HEK293 (cell line): Measurements from ENCODE around the gene TUBB3.

ENCODE experiments used
- CTCF ChIA-PET: fragments of 350-600 bp; formaldehyde crosslinking; extraction: SDS; loops from one replicate; lab custom pipeline; 2021; ENCODE audit warnings: antibody characterized with exemption; lab: Yijun Ruan, JAX
- POLR2A ChIA-PET: fragments of 300-600 bp; formaldehyde crosslinking; extraction: SDS; loops from one replicate; lab custom pipeline; 2020; ENCODE audit warnings: antibody characterized with exemption, inconsistent platforms; lab: Yijun Ruan, JAX
- H3K27ac ChIP-seq: fragments of 200-500 bp; sonication (Bioruptor generic); 2 replicates; pipeline ENCODE4 v1.5.1; 2014; ENCODE audit warnings: low read depth, low read length, control low read depth, inconsistent platforms; ENCODE audit errors: extremely low read depth
- H3K36me3 ChIP-seq, 2 experiments: fragments of 200-500 bp in 1 of 2; sonication (Bioruptor generic) in 1 of 2; 1 replicate in 1 of 2; 2 replicates in 1 of 2; pipeline ENCODE4 v1.5.1; 2014 to 2017; ENCODE audit warnings: inconsistent platforms in 2 of 2, low read length in 2 of 2; ENCODE audit not compliant: control insufficient read depth in 2 of 2, insufficient read depth in 1 of 2
- H3K4me1 ChIP-seq: fragments of 200-500 bp; sonication (Bioruptor generic); 2 replicates; pipeline ENCODE4 v1.5.1; 2014; ENCODE audit warnings: mild to moderate bottlenecking, low read length, inconsistent platforms; ENCODE audit not compliant: control insufficient read depth, insufficient read depth
- H3K4me3 ChIP-seq: 2 replicates; pipeline ENCODE4 v1.5.1; 2011; ENCODE audit warnings: low read depth, mild to moderate bottlenecking, control low read depth, low read length, moderate library complexity
- H3K9me3 ChIP-seq: fragments of 200-500 bp; sonication (Bioruptor generic); 2 replicates; pipeline ENCODE4 v1.5.1; 2014; ENCODE audit warnings: low read depth, low read length, inconsistent platforms; ENCODE audit not compliant: control insufficient read depth, insufficient read depth
- HOXD13 ChIP-seq: sonication (generic); formaldehyde crosslinking; IDR thresholded peaks from 2 replicates; pipeline ENCODE4 v1.8.0; 2022; ENCODE audit warnings: missing genetic modification reagents, borderline replicate concordance
- REPIN1 ChIP-seq: fragments of 450-650 bp; formaldehyde crosslinking; IDR thresholded peaks from 2 replicates; pipeline ENCODE4 v1.5.1; 2017; ENCODE audit warnings: missing biosample characterization, missing genetic modification characterization, low read depth
- SCRT2 ChIP-seq: fragments of 450-650 bp; formaldehyde crosslinking; IDR thresholded peaks from 2 replicates; pipeline ENCODE4 v1.5.1; 2016; ENCODE audit warnings: missing biosample characterization, missing genetic modification characterization
- ZBTB48 ChIP-seq: fragments of 450-650 bp; formaldehyde crosslinking; IDR thresholded peaks from 2 replicates; pipeline ENCODE4 v1.5.1; 2016; ENCODE audit warnings: missing biosample characterization, missing genetic modification characterization
- ZBTB7A ChIP-seq: fragments of 450-650 bp; formaldehyde crosslinking; IDR thresholded peaks from 2 replicates; pipeline ENCODE4 v1.5.1; 2016; ENCODE audit warnings: low read depth, missing biosample characterization, missing genetic modification characterization
- ZNF138 ChIP-seq: fragments of 450-650 bp; formaldehyde crosslinking; IDR thresholded peaks from 2 replicates; pipeline ENCODE4 v1.5.1; 2016; ENCODE audit warnings: missing biosample characterization, missing genetic modification characterization, borderline replicate concordance
- ZNF16 ChIP-seq: fragments of 450-650 bp; formaldehyde crosslinking; IDR thresholded peaks from 2 replicates; pipeline ENCODE4 v1.5.1; 2016; ENCODE audit warnings: low read depth, missing biosample characterization, missing genetic modification characterization
- ZNF19 ChIP-seq: fragments of 450-650 bp; formaldehyde crosslinking; IDR thresholded peaks from 2 replicates; pipeline ENCODE4; 2016; ENCODE audit warnings: missing biosample characterization, missing genetic modification characterization, low read depth
- ZNF239 ChIP-seq: fragments of 450-650 bp; formaldehyde crosslinking; IDR thresholded peaks from 2 replicates; pipeline ENCODE4 v1.5.1; 2016; ENCODE audit warnings: missing biosample characterization, missing genetic modification characterization
- ZNF354C ChIP-seq: fragments of 450-650 bp; formaldehyde crosslinking; IDR thresholded peaks from 2 replicates; pipeline ENCODE4 v1.5.1; 2016; ENCODE audit warnings: missing biosample characterization, missing genetic modification characterization, low read depth, borderline replicate concordance
- ZNF423 ChIP-seq: fragments of 450-650 bp; formaldehyde crosslinking; IDR thresholded peaks from 2 replicates; pipeline ENCODE4 v1.5.1; 2016; ENCODE audit warnings: missing biosample characterization, missing genetic modification characterization
- ZNF510 ChIP-seq: fragments of 450-650 bp; formaldehyde crosslinking; IDR thresholded peaks from 2 replicates; pipeline ENCODE4 v1.5.1; 2018; ENCODE audit warnings: mild to moderate bottlenecking, missing genetic modification characterization, missing biosample characterization; ENCODE audit not compliant: insufficient replicate concordance
- ZNF544 ChIP-seq: fragments of 450-650 bp; formaldehyde crosslinking; IDR thresholded peaks from 2 replicates; pipeline ENCODE4 v1.5.0; 2017; ENCODE audit warnings: missing biosample characterization, missing genetic modification characterization
- ZNF791 ChIP-seq: fragments of 450-650 bp; formaldehyde crosslinking; IDR thresholded peaks from 2 replicates; pipeline ENCODE4 v1.5.1; 2016; ENCODE audit warnings: missing biosample characterization, missing genetic modification characterization
- TF ChIP-seq, protein P1 (sequence below): fragments of 450-650 bp; IDR thresholded peaks from 2 replicates; pipeline ENCODE4 v1.5.1; 2018; ENCODE audit warnings: missing biosample characterization, missing genetic modification characterization
- TF ChIP-seq, protein P2 (sequence below): fragments of 450-650 bp; formaldehyde crosslinking; IDR thresholded peaks from 2 replicates; pipeline ENCODE4 v1.5.1; 2016; ENCODE audit warnings: missing biosample characterization, missing genetic modification characterization
- TF ChIP-seq, protein P3 (sequence below): fragments of 450-650 bp; formaldehyde crosslinking; IDR thresholded peaks from 2 replicates; pipeline ENCODE4 v1.5.1; 2016; ENCODE audit warnings: missing biosample characterization, missing genetic modification characterization

Gene TUBB3

DNA sequence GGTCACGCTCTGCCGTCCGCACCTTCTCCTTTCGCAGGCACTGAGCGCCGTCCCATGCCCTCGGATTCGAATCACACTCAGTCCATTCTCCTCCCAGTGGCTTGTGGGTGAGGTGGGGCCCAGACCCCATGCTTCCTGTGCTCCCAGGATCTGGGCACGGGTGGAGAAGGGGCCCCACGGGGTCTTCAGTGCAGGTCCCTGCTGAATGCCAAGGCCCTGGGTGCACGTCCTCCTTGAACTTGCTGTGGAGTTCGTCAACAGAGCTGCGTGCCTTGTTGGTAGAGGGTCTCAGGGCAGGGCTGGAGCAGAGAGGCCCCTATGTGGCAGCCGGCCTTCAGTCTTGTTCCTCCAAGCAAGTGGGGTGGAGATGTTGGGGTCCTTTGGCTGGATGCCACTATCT, 11.8 kb upstream of the TUBB3 start:
- no peaks in the 10 kb centered on the region for H3K9me3 ChIP-seq
- POLR2A ChIA-PET = interaction anchor here (2.0 to 2.1 kb wide), 2 partner anchors 11 to 38 kb away, joined by 12 to 15 read pairs; partner anchors contain the start of genes TCF25 and TUBB3
- H3K27ac ChIP-seq = no peak overlapping the region
- no peak overlapping the region for H3K4me3 ChIP-seq
- H3K4me1 ChIP-seq = no peaks in the 10 kb centered on the region
- CTCF ChIA-PET = interaction anchor here (0.7 to 1.9 kb wide), 6 partner anchors 11 to 170 kb away, joined by 3 to 13 read pairs (median 5); partner anchors contain the start of gene DBNDD1
- no peak for TF ChIP-seq ZNF423 (tag by site-specific recombination)
- TF ChIP-seq ZNF239 (tag by site-specific recombination) = no peak
- H3K36me3 ChIP-seq = peaks cover 8 to 39% of the 10 kb centered on the region in 2 experiments; a peak in 2 of 3 replicates

DNA sequence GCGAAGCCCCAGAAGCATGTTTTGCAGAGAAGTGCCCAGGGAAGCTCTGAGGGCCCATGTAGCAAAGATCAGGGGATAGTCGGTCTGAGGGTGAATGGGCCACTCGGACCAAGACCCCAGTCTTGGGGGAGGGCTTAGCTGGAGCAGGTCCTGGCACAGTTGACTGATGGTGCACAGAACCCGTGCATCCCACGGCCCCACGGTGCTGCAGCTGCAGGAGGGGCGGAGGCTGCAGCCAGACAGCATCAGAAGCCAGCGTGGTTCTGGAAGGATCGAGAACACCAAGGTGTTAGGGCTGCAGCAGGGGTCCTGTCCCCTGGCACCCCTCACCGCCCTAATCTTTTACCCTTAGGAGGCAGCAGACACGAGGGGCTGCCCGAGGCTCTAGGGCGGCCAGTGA, 11.0 kb upstream of the TUBB3 start:
- TF ChIP-seq ZBTB48 (tag by site-specific recombination) (no peak), ZNF19 (tag by site-specific recombination) (no peak), ZNF239 (tag by site-specific recombination) (no peak), ZNF791 (no peak), REPIN1 (tag by site-specific recombination) (no peak), SCRT2 (no peak), ZNF354C (no peak), ZNF16 (tag by site-specific recombination) (no peak), ZNF544 (tag by site-specific recombination) (no peak), HOXD13 (CRISPR knock-in tag) (no peak), ZBTB7A (tag by site-specific recombination) (no peak), ZNF510 (tag by site-specific recombination) (no peak), ZNF138 (tag by site-specific recombination) (no peak)
- TF ChIP-seq, protein P1, sequence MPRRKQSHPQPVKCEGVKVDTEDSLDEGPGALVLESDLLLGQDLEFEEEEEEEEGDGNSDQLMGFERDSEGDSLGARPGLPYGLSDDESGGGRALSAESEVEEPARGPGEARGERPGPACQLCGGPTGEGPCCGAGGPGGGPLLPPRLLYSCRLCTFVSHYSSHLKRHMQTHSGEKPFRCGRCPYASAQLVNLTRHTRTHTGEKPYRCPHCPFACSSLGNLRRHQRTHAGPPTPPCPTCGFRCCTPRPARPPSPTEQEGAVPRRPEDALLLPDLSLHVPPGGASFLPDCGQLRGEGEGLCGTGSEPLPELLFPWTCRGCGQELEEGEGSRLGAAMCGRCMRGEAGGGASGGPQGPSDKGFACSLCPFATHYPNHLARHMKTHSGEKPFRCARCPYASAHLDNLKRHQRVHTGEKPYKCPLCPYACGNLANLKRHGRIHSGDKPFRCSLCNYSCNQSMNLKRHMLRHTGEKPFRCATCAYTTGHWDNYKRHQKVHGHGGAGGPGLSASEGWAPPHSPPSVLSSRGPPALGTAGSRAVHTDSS (tag by site-specific recombination) = no peak
- TF ChIP-seq, protein P2, sequence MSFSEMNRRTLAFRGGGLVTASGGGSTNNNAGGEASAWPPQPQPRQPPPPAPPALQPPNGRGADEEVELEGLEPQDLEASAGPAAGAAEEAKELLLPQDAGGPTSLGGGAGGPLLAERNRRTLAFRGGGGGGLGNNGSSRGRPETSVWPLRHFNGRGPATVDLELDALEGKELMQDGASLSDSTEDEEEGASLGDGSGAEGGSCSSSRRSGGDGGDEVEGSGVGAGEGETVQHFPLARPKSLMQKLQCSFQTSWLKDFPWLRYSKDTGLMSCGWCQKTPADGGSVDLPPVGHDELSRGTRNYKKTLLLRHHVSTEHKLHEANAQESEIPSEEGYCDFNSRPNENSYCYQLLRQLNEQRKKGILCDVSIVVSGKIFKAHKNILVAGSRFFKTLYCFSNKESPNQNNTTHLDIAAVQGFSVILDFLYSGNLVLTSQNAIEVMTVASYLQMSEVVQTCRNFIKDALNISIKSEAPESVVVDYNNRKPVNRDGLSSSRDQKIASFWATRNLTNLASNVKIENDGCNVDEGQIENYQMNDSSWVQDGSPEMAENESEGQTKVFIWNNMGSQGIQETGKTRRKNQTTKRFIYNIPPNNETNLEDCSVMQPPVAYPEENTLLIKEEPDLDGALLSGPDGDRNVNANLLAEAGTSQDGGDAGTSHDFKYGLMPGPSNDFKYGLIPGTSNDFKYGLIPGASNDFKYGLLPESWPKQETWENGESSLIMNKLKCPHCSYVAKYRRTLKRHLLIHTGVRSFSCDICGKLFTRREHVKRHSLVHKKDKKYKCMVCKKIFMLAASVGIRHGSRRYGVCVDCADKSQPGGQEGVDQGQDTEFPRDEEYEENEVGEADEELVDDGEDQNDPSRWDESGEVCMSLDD (tag by site-specific recombination) = no peak
- TF ChIP-seq, protein P3, sequence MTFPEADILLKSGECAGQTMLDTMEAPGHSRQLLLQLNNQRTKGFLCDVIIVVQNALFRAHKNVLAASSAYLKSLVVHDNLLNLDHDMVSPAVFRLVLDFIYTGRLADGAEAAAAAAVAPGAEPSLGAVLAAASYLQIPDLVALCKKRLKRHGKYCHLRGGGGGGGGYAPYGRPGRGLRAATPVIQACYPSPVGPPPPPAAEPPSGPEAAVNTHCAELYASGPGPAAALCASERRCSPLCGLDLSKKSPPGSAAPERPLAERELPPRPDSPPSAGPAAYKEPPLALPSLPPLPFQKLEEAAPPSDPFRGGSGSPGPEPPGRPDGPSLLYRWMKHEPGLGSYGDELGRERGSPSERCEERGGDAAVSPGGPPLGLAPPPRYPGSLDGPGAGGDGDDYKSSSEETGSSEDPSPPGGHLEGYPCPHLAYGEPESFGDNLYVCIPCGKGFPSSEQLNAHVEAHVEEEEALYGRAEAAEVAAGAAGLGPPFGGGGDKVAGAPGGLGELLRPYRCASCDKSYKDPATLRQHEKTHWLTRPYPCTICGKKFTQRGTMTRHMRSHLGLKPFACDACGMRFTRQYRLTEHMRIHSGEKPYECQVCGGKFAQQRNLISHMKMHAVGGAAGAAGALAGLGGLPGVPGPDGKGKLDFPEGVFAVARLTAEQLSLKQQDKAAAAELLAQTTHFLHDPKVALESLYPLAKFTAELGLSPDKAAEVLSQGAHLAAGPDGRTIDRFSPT (tag by site-specific recombination) = no peak
- Histone ChIP-seq H3K27ac (no peak overlapping the region), H3K9me3 (no peaks in the 10 kb centered on the region), H3K4me3 (no peak overlapping the region), H3K4me1 (no peaks in the 10 kb centered on the region), H3K36me3 (peaks cover 8 to 31% of the 10 kb centered on the region in 2 experiments; a peak in 2 of 3 replicates)
- ChIA-PET POLR2A (no interaction called here), CTCF (interaction anchor here (0.7 kb wide), 1 partner anchor 10 kb away, joined by 4 read pairs; no protein-coding TSS in a partner anchor)
